HepG2 (cell line): ENCODE results near the gene SH3PXD2A. TPM values are rescaled to one million over a fixed set of nuclear protein-coding genes. Genes with fewer than 3 reads are reported as not detected.

Experiments
- CREBL2 ChIP-seq: sonication (generic); formaldehyde crosslinking; IDR thresholded peaks from 2 replicates; pipeline ENCODE4 v1.8.1; 2023; ENCODE audit warnings: missing genetic modification reagents, mild to moderate bottlenecking, borderline replicate concordance
- FUBP1 ChIP-seq: sonication (generic); formaldehyde crosslinking; IDR thresholded peaks from 2 replicates; pipeline ENCODE4 v1.5.1; 2020; ENCODE audit warnings: missing genetic modification reagents, mild to moderate bottlenecking, borderline replicate concordance
- HNF4A ChIP-seq: sonication (generic); formaldehyde crosslinking; IDR thresholded peaks from 2 replicates; pipeline ENCODE4 v1.4.0; 2020; ENCODE audit warnings: missing genetic modification reagents
- KDM1A ChIP-seq: IDR thresholded peaks from 2 replicates; pipeline ENCODE4 v1.6.1; 2016; ENCODE audit warnings: missing compliant biosample characterization
- KLF16 ChIP-seq, 2 experiments: sonication (generic) in 1 of 2; formaldehyde crosslinking in 1 of 2; IDR thresholded peaks; 2 replicates each; pipeline versions ENCODE4 v1.6.1 to v1.8.0; 2016 to 2023; ENCODE audit warnings: missing genetic modification reagents in 2 of 2, missing compliant biosample characterization in 1 of 2
- POLR2AphosphoS5 ChIP-seq: IDR thresholded peaks from 2 replicates; pipeline ENCODE4 v1.6.1; 2012; ENCODE audit warnings: low read depth, low read length
- SP140L ChIP-seq: sonication (generic); formaldehyde crosslinking; IDR thresholded peaks from 2 replicates; pipeline ENCODE4 v1.4.0; 2020; ENCODE audit warnings: missing genetic modification reagents, borderline replicate concordance
- SP4 ChIP-seq: sonication (generic); formaldehyde crosslinking; IDR thresholded peaks from 2 replicates; pipeline ENCODE4 v1.8.1; 2023; ENCODE audit warnings: mild to moderate bottlenecking, missing genetic modification reagents
- THAP8 ChIP-seq: sonication (generic); formaldehyde crosslinking; IDR thresholded peaks from 2 replicates; pipeline ENCODE4 v1.5.1; 2020; ENCODE audit warnings: missing genetic modification reagents, mild to moderate bottlenecking, borderline replicate concordance
- ZBTB38 ChIP-seq: sonication (generic); formaldehyde crosslinking; IDR thresholded peaks from 2 replicates; pipeline ENCODE4 v1.5.1; 2020; ENCODE audit warnings: mild to moderate bottlenecking, missing genetic modification reagents
- ZBTB39 ChIP-seq: sonication (generic); formaldehyde crosslinking; IDR thresholded peaks from 2 replicates; pipeline ENCODE4 v1.5.0; 2020; ENCODE audit warnings: missing genetic modification reagents
- ZFP41 ChIP-seq: sonication (generic); formaldehyde crosslinking; IDR thresholded peaks from 2 replicates; pipeline ENCODE4 v1.4.0; 2020; ENCODE audit warnings: mild to moderate bottlenecking, missing genetic modification reagents, borderline replicate concordance
- ZNF20 ChIP-seq: sonication (generic); formaldehyde crosslinking; IDR thresholded peaks from 2 replicates; pipeline ENCODE4 v1.4.0; 2020; ENCODE audit warnings: mild to moderate bottlenecking, moderate library complexity, missing genetic modification reagents
- ZNF276 ChIP-seq: sonication (generic); formaldehyde crosslinking; IDR thresholded peaks from 2 replicates; pipeline ENCODE4 v1.4.0; 2020; ENCODE audit warnings: mild to moderate bottlenecking, low read depth, missing genetic modification reagents
- ZNF282 ChIP-seq: fragments of 450-650 bp; IDR thresholded peaks from 2 replicates; pipeline ENCODE4 v1.6.1; 2018; ENCODE audit not compliant: partially characterized antibody
- ZNF337 ChIP-seq: sonication (generic); formaldehyde crosslinking; IDR thresholded peaks from 2 replicates; pipeline ENCODE4 v1.5.1; 2020; ENCODE audit warnings: missing genetic modification reagents, low read depth, mild to moderate bottlenecking, borderline replicate concordance
- ZNF569 ChIP-seq: sonication (generic); formaldehyde crosslinking; IDR thresholded peaks from 2 replicates; pipeline ENCODE4 v1.5.0; 2020; ENCODE audit warnings: mild to moderate bottlenecking, missing genetic modification reagents, moderate library complexity, borderline replicate concordance
- ZNF883 ChIP-seq: sonication (generic); formaldehyde crosslinking; IDR thresholded peaks from 2 replicates; pipeline ENCODE4 v1.5.1; 2020; ENCODE audit warnings: mild to moderate bottlenecking, missing genetic modification reagents; ENCODE audit errors: not compliant biosample characterization
- polyA plus RNA-seq, 8 experiments: library from polyadenylated mRNA; depleted of rRNA in 3 of 8; stranded (reverse) in 7 of 8; unstranded in 1 of 8; fragments of >200 nt; fragmentation: Illumina TruSeq in 4 of 8; extraction: Trizol in 4 of 8; gene quantifications; 2 replicates each; pipeline versions ENCODE4 v1.2.1 to v1.2.3, GENCODE V29; 2011 to 2016; ENCODE audit warnings: low read depth in 4 of 8, missing spikeins in 1 of 8, mixed read lengths in 1 of 8; ENCODE audit not compliant: insufficient read depth in 1 of 8
- total RNA-seq, 5 experiments: library from RNA; depleted of rRNA; stranded (reverse); fragments of >200 nt; fragmentation: Illumina TruSeq; extraction: Trizol; gene quantifications; 2 replicates each; pipeline ENCODE4 v1.2.3, GENCODE V29; 2016; ENCODE audit warnings: low read depth in 1 of 5

Gene SH3PXD2A
- total and polyA plus RNA-seq, 2 of the 13 experiments (the other 11 are each of a cell fraction or from before 2014, with no cell fraction given), result 11.1 to 11.3 TPM

GRCh38 chr10:103576862-103577261, 278.5 kb downstream of the SH3PXD2A start (continued):
- TF ChIP-seq ZBTB39 (CRISPR knock-in tag) (no peak), ZNF337 (CRISPR knock-in tag) (no peak), ZFP41 (CRISPR knock-in tag) (no peak), KDM1A (no peak), THAP8 (CRISPR knock-in tag) (no peak), ZNF282 (no peak), KLF16 (CRISPR knock-in tag; IDR thresholded peaks at IDR 0.05) (0 out of 4 replicates have a peak, but pooled peaks of 1 of the 2 experiments have one; percentile 43), ZNF20 (no peak), HNF4A (CRISPR knock-in tag) (0 out of 2 replicates have a peak, but pooled peaks have one; percentile 42), SP4 (CRISPR knock-in tag) (no peak), ZBTB38 (no peak), ZNF569 (CRISPR knock-in tag) (no peak), CREBL2 (no peak), SP140L (CRISPR knock-in tag) (no peak), POLR2AphosphoS5 (no peak), ZNF883 (CRISPR knock-in tag) (no peak), ZNF276 (no peak), FUBP1 (CRISPR knock-in tag) (no peak)
